ENCODE results near the gene CHCHD6. TPM values are rescaled to one million over a fixed set of nuclear protein-coding genes. Genes with fewer than 3 reads are reported as not detected.

CHCHD6 gene
- polyA plus RNA-seq, 1 donor from 2014 or later: 102 TPM

DNA sequence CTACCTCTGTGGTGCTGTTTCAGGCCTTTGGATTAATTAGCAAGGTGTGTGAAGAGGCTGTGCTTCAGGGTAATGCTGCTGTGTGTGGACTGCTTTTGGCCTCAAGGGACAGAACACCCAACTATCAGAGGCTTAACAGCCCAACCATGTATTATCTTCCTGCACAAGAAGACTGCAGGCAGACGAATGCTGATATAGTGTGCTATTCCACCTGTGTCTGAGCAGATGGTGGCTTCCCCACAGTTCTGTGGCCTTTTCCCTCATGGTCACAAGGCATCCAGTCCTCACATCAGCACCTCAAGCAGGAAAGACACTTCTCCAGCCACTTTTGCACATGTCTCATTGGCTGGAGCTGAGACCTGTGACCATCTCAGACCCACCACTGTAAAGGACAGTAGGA is 76.6 kb downstream of the CHCHD6 start:
- Histone ChIP-seq H3K79me2 (replicated peaks; ENCODE audit: insufficient read depth, low read length) (no peaks in the 10 kb centered on the region), H3K27me3 (ENCODE audit: insufficient read depth, low read depth, low read length) (no peaks in the 10 kb centered on the region), H3K9me3 (ENCODE audit: low read length) (no peaks in the 10 kb centered on the region), H3K9me2 (ENCODE audit: insufficient read depth, low read length) (no peaks in the 10 kb centered on the region), H3K27ac (ENCODE audit: low read length) (no peak overlapping the region), H3K4me2 (ENCODE audit: low read length) (no peak overlapping the region), H4K20me1 (ENCODE audit: insufficient read depth) (no peaks in the 10 kb centered on the region), H3K36me3 (ENCODE audit: insufficient read depth, low read length) (no peaks in the 10 kb centered on the region), H3F3A (ENCODE audit: insufficient read depth, low read length, poor library complexity, severe bottlenecking) (no peaks in the 10 kb centered on the region), H2AFZ (ENCODE audit: low read depth, low read length) (no peak overlapping the region), H3K9ac (ENCODE audit: low read length) (no peak overlapping the region), H3K4me3 (ENCODE audit: low read length) (no peak overlapping the region)
- TF ChIP-seq RAD21 (conservative IDR thresholded peaks at IDR 0.05): no peak
- TF ChIP-seq EZH2 (IDR thresholded peaks at IDR 0.05; ENCODE audit: borderline replicate concordance, insufficient read depth, low read length, poor library complexity, severe bottlenecking): no peak
- no peak for TF ChIP-seq POLR2AphosphoS5 (IDR thresholded peaks at IDR 0.05)
- TF ChIP-seq EP300 (conservative IDR thresholded peaks at IDR 0.05; ENCODE audit: poor library complexity, severe bottlenecking): no peak
- TF ChIP-seq, protein P1, sequence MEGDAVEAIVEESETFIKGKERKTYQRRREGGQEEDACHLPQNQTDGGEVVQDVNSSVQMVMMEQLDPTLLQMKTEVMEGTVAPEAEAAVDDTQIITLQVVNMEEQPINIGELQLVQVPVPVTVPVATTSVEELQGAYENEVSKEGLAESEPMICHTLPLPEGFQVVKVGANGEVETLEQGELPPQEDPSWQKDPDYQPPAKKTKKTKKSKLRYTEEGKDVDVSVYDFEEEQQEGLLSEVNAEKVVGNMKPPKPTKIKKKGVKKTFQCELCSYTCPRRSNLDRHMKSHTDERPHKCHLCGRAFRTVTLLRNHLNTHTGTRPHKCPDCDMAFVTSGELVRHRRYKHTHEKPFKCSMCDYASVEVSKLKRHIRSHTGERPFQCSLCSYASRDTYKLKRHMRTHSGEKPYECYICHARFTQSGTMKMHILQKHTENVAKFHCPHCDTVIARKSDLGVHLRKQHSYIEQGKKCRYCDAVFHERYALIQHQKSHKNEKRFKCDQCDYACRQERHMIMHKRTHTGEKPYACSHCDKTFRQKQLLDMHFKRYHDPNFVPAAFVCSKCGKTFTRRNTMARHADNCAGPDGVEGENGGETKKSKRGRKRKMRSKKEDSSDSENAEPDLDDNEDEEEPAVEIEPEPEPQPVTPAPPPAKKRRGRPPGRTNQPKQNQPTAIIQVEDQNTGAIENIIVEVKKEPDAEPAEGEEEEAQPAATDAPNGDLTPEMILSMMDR (IDR thresholded peaks at IDR 0.05; ENCODE audit: poor library complexity, severe bottlenecking): no peak
- no peak for TF ChIP-seq TAF1 (IDR thresholded peaks at IDR 0.05; ENCODE audit: low read depth)
- no peak for TF ChIP-seq SMC3 (conservative IDR thresholded peaks at IDR 0.05; ENCODE audit: poor library complexity)
- TF ChIP-seq MXI1 (conservative IDR thresholded peaks at IDR 0.05; ENCODE audit: poor library complexity, severe bottlenecking): no peak
- TF ChIP-seq, protein P2, sequence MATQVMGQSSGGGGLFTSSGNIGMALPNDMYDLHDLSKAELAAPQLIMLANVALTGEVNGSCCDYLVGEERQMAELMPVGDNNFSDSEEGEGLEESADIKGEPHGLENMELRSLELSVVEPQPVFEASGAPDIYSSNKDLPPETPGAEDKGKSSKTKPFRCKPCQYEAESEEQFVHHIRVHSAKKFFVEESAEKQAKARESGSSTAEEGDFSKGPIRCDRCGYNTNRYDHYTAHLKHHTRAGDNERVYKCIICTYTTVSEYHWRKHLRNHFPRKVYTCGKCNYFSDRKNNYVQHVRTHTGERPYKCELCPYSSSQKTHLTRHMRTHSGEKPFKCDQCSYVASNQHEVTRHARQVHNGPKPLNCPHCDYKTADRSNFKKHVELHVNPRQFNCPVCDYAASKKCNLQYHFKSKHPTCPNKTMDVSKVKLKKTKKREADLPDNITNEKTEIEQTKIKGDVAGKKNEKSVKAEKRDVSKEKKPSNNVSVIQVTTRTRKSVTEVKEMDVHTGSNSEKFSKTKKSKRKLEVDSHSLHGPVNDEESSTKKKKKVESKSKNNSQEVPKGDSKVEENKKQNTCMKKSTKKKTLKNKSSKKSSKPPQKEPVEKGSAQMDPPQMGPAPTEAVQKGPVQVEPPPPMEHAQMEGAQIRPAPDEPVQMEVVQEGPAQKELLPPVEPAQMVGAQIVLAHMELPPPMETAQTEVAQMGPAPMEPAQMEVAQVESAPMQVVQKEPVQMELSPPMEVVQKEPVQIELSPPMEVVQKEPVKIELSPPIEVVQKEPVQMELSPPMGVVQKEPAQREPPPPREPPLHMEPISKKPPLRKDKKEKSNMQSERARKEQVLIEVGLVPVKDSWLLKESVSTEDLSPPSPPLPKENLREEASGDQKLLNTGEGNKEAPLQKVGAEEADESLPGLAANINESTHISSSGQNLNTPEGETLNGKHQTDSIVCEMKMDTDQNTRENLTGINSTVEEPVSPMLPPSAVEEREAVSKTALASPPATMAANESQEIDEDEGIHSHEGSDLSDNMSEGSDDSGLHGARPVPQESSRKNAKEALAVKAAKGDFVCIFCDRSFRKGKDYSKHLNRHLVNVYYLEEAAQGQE (IDR thresholded peaks at IDR 0.05; ENCODE audit: borderline replicate concordance): no peak

DNA sequence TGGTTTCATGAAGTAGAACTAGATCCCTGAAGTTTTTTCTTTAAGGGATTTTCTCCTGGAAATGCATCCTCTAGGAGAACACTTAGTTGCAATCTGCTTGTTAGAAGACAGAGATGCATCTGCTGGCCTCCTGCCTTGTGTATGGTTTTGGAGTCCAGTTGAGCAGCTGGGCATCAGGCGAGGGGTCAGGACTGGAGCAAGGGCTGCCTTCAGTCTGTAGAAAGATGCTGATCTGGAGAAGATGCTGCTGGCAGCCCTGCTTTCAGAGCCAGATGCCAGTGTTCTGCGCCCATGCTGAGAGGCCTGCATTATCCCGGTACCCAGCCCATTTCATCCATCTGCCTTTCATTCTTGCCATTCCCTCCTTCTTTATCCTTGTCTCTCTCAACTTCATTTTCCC is 77.4 kb downstream of the CHCHD6 start:
- TF ChIP-seq POLR2AphosphoS5 (IDR thresholded peaks at IDR 0.05) (no peak), SMC3 (conservative IDR thresholded peaks at IDR 0.05; ENCODE audit: poor library complexity) (no peak), MXI1 (conservative IDR thresholded peaks at IDR 0.05; ENCODE audit: poor library complexity, severe bottlenecking) (no peak), EP300 (conservative IDR thresholded peaks at IDR 0.05; ENCODE audit: poor library complexity, severe bottlenecking) (no peak), TAF1 (IDR thresholded peaks at IDR 0.05; ENCODE audit: low read depth) (no peak), EZH2 (IDR thresholded peaks at IDR 0.05; ENCODE audit: borderline replicate concordance, insufficient read depth, low read length, poor library complexity, severe bottlenecking) (no peak), RAD21 (conservative IDR thresholded peaks at IDR 0.05) (no peak)
- TF ChIP-seq, protein P1 (IDR thresholded peaks at IDR 0.05; ENCODE audit: poor library complexity, severe bottlenecking): no peak
- TF ChIP-seq, protein P2 (IDR thresholded peaks at IDR 0.05; ENCODE audit: borderline replicate concordance): no peak
- Histone ChIP-seq H3K9me3 (ENCODE audit: low read length) (no peaks in the 10 kb centered on the region), H2AFZ (ENCODE audit: low read depth, low read length) (no peak overlapping the region), H3F3A (ENCODE audit: insufficient read depth, low read length, poor library complexity, severe bottlenecking) (no peaks in the 10 kb centered on the region), H3K79me2 (replicated peaks; ENCODE audit: insufficient read depth, low read length) (no peaks in the 10 kb centered on the region), H3K27me3 (ENCODE audit: insufficient read depth, low read depth, low read length) (no peaks in the 10 kb centered on the region), H3K9ac (ENCODE audit: low read length) (no peak overlapping the region), H4K20me1 (ENCODE audit: insufficient read depth) (no peaks in the 10 kb centered on the region), H3K4me2 (ENCODE audit: low read length) (no peak overlapping the region), H3K4me3 (ENCODE audit: low read length) (no peak overlapping the region), H3K9me2 (ENCODE audit: insufficient read depth, low read length) (no peaks in the 10 kb centered on the region), H3K27ac (ENCODE audit: low read length) (no peak overlapping the region), H3K36me3 (ENCODE audit: insufficient read depth, low read length) (no peaks in the 10 kb centered on the region)

Data from neural cell (in vitro differentiated cells).